GM12878 (cell line): ENCODE data around the gene CD99.

Source experiments
- ATF2 ChIP-seq: IDR thresholded peaks from 2 replicates; pipeline ENCODE4 v1.6.1; 2012; ENCODE audit warnings: low read length, inconsistent platforms
- CHD4 ChIP-seq: fragments of 200-600 bp; sonication (generic); IDR thresholded peaks from 2 replicates; pipeline ENCODE4 v1.6.1; 2016; ENCODE audit warnings: mild to moderate bottlenecking
- CTCF ChIP-seq, 3 experiments: IDR thresholded peaks in 2 of 3; conservative IDR thresholded peaks in 1 of 3; 2 replicates each; pipeline ENCODE4 v1.5.1; 2011; ENCODE audit warnings: low read depth in 3 of 3, low read length in 3 of 3, mild to moderate bottlenecking in 3 of 3, control low read depth in 2 of 3, moderate library complexity in 2 of 3, inconsistent platforms in 1 of 3, mixed read lengths in 1 of 3; ENCODE audit not compliant: control insufficient read depth in 2 of 3, insufficient read depth in 1 of 3; ENCODE audit errors: extremely low read depth in 1 of 3
- GABPA ChIP-seq: IDR thresholded peaks from 2 replicates; pipeline ENCODE4 v1.6.1; 2014; ENCODE audit warnings: antibody characterized with exemption, low read depth, mild to moderate bottlenecking, inconsistent platforms
- POLR2A ChIP-seq: IDR thresholded peaks from 2 replicates; pipeline ENCODE4 v1.6.1; 2011; ENCODE audit warnings: low read depth, mild to moderate bottlenecking, low read length
- ZNF24 ChIP-seq: fragments of 450-650 bp; IDR thresholded peaks from 2 replicates; pipeline ENCODE4 v1.6.1; 2017; ENCODE audit warnings: antibody characterized with exemption, mild to moderate bottlenecking

- TF ChIP-seq POLR2A (no peak), CTCF (IDR thresholded peaks at IDR 0.05 in 2 of 3, conservative IDR thresholded peaks at IDR 0.05 in 1 of 3; ENCODE audit: control insufficient read depth in 2 of 3, extremely low read depth in 1 of 3, insufficient read depth in 1 of 3, low read depth in 3 of 3, low read length in 3 of 3) (no peak), GABPA (no peak), ZNF24 (no peak), CHD4 (no peak), ATF2 (peak; percentile 76)
These were observed 5.7 kb downstream of the CD99 start for GRCh38 chrX:2696698-2697215.
